Neural progenitor cell (in vitro differentiated cells): ENCODE measurements around the gene FKBP15. TPM values are rescaled to one million over a fixed set of nuclear protein-coding genes. Genes with fewer than 3 reads are reported as not detected.

ENCODE experiments used
- DNase-seq: peaks from one replicate; pipeline ENCODE4 v3.0.0-alpha.2; 2016; ENCODE audit warnings: low spot score
- H2AFZ ChIP-seq: fragments of 200-600 bp; sonication (generic); replicated peaks from 2 replicates; pipeline ENCODE4 v1.6.1; 2016; ENCODE audit warnings: antibody characterized with exemption
- H3F3A ChIP-seq: fragments of 200-600 bp; sonication (generic); 2 replicates; pipeline ENCODE4 v1.6.1; 2016; ENCODE audit warnings: antibody characterized with exemption, low read depth
- H3K27ac ChIP-seq: fragments of 200-600 bp; sonication (generic); 2 replicates; pipeline ENCODE4 v1.5.1; 2016; ENCODE audit warnings: mild to moderate bottlenecking
- H3K27me3 ChIP-seq: fragments of 200-600 bp; sonication (generic); 2 replicates; pipeline ENCODE4 v1.6.1; 2016; ENCODE audit warnings: mild to moderate bottlenecking, moderate library complexity
- H3K36me3 ChIP-seq: fragments of 200-600 bp; sonication (generic); 2 replicates; pipeline ENCODE4 v1.5.1; 2016
- H3K4me1 ChIP-seq: fragments of 200-600 bp; sonication (generic); 2 replicates; pipeline ENCODE4 v1.6.1; 2016; ENCODE audit warnings: mixed run types
- H3K4me2 ChIP-seq: fragments of 200-600 bp; sonication (generic); 2 replicates; pipeline ENCODE4 v1.6.1; 2016
- H3K4me3 ChIP-seq: fragments of 200-600 bp; sonication (generic); 2 replicates; pipeline ENCODE4 v1.5.1; 2016
- H3K79me2 ChIP-seq: fragments of 200-600 bp; sonication (generic); 2 replicates; pipeline ENCODE4 v1.6.1; 2016; ENCODE audit warnings: low read depth
- H3K9ac ChIP-seq: fragments of 200-600 bp; sonication (generic); 2 replicates; pipeline ENCODE4 v1.6.1; 2016
- H3K9me3 ChIP-seq: fragments of 200-600 bp; sonication (generic); 2 replicates; pipeline ENCODE4 v1.5.1; 2016; ENCODE audit warnings: low read depth
- H4K20me1 ChIP-seq: fragments of 200-600 bp; sonication (generic); 2 replicates; pipeline ENCODE4 v1.6.1; 2016; ENCODE audit warnings: low read depth
- H3K27ac Mint-ChIP-seq: 3 replicates; pipeline ENCODE4 v1.8.0; 2021; ENCODE audit warnings: mixed read lengths
- H3K27me3 Mint-ChIP-seq: 2 replicates; pipeline ENCODE4 v1.8.0; 2022; ENCODE audit warnings: low read depth, mild to moderate bottlenecking, inconsistent platforms, moderate library complexity, mixed read lengths; ENCODE audit not compliant: insufficient read depth
- H3K36me3 Mint-ChIP-seq: 3 replicates; pipeline ENCODE4 v1.8.0; 2021; ENCODE audit warnings: mixed read lengths
- H3K4me1 Mint-ChIP-seq: 3 replicates; pipeline ENCODE4 v1.8.0; 2021; ENCODE audit warnings: mixed read lengths
- H3K4me3 Mint-ChIP-seq: 3 replicates; pipeline ENCODE4 v1.8.0; 2021; ENCODE audit warnings: mild to moderate bottlenecking, moderate library complexity, mixed read lengths
- H3K9me3 Mint-ChIP-seq: 3 replicates; pipeline ENCODE4 v1.8.0; 2020; ENCODE audit warnings: mixed read lengths
- CTCF ChIP-seq: fragments of 200-600 bp; sonication (generic); IDR thresholded peaks from 2 replicates; pipeline ENCODE4 v1.5.1; 2017; ENCODE audit warnings: antibody characterized with exemption, mild to moderate bottlenecking
- EZH2 ChIP-seq: fragments of 200-600 bp; sonication (generic); IDR thresholded peaks from 2 replicates; pipeline ENCODE4 v1.6.1; 2017; ENCODE audit warnings: antibody characterized with exemption, mild to moderate bottlenecking, moderate library complexity
- EZH2phosphoT487 ChIP-seq: fragments of 200-600 bp; sonication (generic); IDR thresholded peaks from 2 replicates; pipeline ENCODE4 v1.6.1; 2017; ENCODE audit warnings: antibody characterized with exemption
- total RNA-seq: library from RNA; depleted of rRNA; stranded (reverse); fragments of >200 nt; gene quantifications from 2 replicates; pipeline ENCODE4 v1.2.3, GENCODE V29; 2015; ENCODE audit warnings: low replicate concordance

FKBP15 gene
- total RNA-seq, 1 donor from 2014 or later: 25.5 TPM

- no peak overlapping the region for H3K4me3 ChIP-seq
- no peaks in the 10 kb centered on the region for H3K79me2 ChIP-seq
- no peak overlapping the region for H3K4me3 Mint-ChIP-seq
- no peak overlapping the region for H3K27ac Mint-ChIP-seq
- H3K9me3 Mint-ChIP-seq: no peaks in the 10 kb centered on the region
- no peak overlapping the region for H2AFZ ChIP-seq
- H3K27ac ChIP-seq: no peak overlapping the region
- H3K27me3 ChIP-seq: no peaks in the 10 kb centered on the region
- no peaks in the 10 kb centered on the region for H3K4me1 Mint-ChIP-seq
- no peaks in the 10 kb centered on the region for H3F3A ChIP-seq
- no peak overlapping the region for H3K4me2 ChIP-seq
- H3K9me3 ChIP-seq: no peaks in the 10 kb centered on the region
- peaks cover 2% of the 10 kb centered on the region for H3K27me3 Mint-ChIP-seq
- no peaks in the 10 kb centered on the region for H3K4me1 ChIP-seq
- H3K36me3 Mint-ChIP-seq: no peaks in the 10 kb centered on the region
- TF ChIP-seq EZH2phosphoT487 (no peak), CTCF (no peak), EZH2 (no peak)
- DNase-seq: no peak
- H3K36me3 ChIP-seq: no peaks in the 10 kb centered on the region
- H4K20me1 ChIP-seq: peaks cover 10% of the 10 kb centered on the region
- H3K9ac ChIP-seq: no peak overlapping the region
Observed at GRCh38 chr9:113231701-113232100, 10.6 kb upstream of the FKBP15 start.

- Histone ChIP-seq H2AFZ (no peak overlapping the region), H3K4me3 (no peak overlapping the region), H3K4me2 (no peak overlapping the region), H3K36me3 (no peaks in the 10 kb centered on the region), H3K9ac (no peak overlapping the region), H3K4me1 (no peaks in the 10 kb centered on the region), H3F3A (no peaks in the 10 kb centered on the region), H3K9me3 (no peaks in the 10 kb centered on the region), H4K20me1 (peaks cover 17% of the 10 kb centered on the region), H3K79me2 (peaks cover 12% of the 10 kb centered on the region), H3K27ac (no peak overlapping the region), H3K27me3 (no peaks in the 10 kb centered on the region)
- Mint-ChIP-seq H3K9me3 (no peaks in the 10 kb centered on the region), H3K36me3 (peaks cover 1% of the 10 kb centered on the region), H3K4me3 (no peak overlapping the region), H3K27ac (no peak overlapping the region), H3K4me1 (peaks cover 5% of the 10 kb centered on the region), H3K27me3 (no peaks in the 10 kb centered on the region)
- TF ChIP-seq EZH2: no peak
- no peak for TF ChIP-seq EZH2phosphoT487
- no peak for TF ChIP-seq CTCF
- no peak for DNase-seq
Observed at GRCh38 chr9:113228130-113228665, 7.1 kb upstream of the FKBP15 start.

DNA sequence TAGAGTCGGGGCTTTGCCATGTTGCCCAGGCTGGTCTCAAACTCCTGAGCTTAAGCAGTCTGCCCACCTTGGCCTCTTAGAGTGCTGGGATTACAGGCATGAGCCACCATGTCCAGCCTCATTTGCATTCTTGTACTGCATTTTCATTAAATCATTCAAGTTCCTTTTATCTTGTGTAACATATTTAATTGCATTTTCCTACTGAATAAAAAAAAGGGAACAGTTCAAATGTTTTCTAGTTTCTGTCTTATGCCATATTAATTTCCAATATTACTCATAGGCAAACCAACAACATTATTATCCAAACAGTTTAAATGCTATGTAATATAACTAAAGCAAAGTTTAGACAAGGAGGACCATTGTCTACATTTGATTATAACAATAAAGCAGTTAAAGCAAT lies 6.4 kb upstream of the FKBP15 start:
- TF ChIP-seq EZH2 (no peak), EZH2phosphoT487 (no peak), CTCF (no peak)
- H3K4me1 Mint-ChIP-seq: peaks cover 12% of the 10 kb centered on the region
- H3K4me3 Mint-ChIP-seq: no peak overlapping the region
- H3K36me3 ChIP-seq: no peaks in the 10 kb centered on the region
- no peaks in the 10 kb centered on the region for H3K9me3 Mint-ChIP-seq
- no peak overlapping the region for H3K27ac ChIP-seq
- H3K27me3 Mint-ChIP-seq: no peaks in the 10 kb centered on the region
- no peaks in the 10 kb centered on the region for H3K9me3 ChIP-seq
- H4K20me1 ChIP-seq: peaks cover 25% of the 10 kb centered on the region
- H3K4me1 ChIP-seq: peaks cover 6% of the 10 kb centered on the region
- H3K27ac Mint-ChIP-seq: no peak overlapping the region
- H2AFZ ChIP-seq: no peak overlapping the region
- no peak overlapping the region for H3K4me2 ChIP-seq
- H3K79me2 ChIP-seq: peaks cover 19% of the 10 kb centered on the region
- no peak overlapping the region for H3K9ac ChIP-seq
- peaks cover 1% of the 10 kb centered on the region for H3K36me3 Mint-ChIP-seq
- DNase-seq: no peak
- H3F3A ChIP-seq: no peaks in the 10 kb centered on the region
- no peak overlapping the region for H3K4me3 ChIP-seq
- H3K27me3 ChIP-seq: no peaks in the 10 kb centered on the region
